NB4 (cell line): ENCODE results near the gene CHST5.

Experiments
- MYC ChIP-seq: IDR thresholded peaks from 2 replicates; pipeline ENCODE4 v1.6.1; 2011; ENCODE audit warnings: low read depth, low read length
- POLR2A ChIP-seq: IDR thresholded peaks from 2 replicates; pipeline ENCODE4 v1.6.1; 2011; ENCODE audit warnings: mild to moderate bottlenecking; ENCODE audit not compliant: insufficient read length; ENCODE audit errors: extremely low read depth
- TF ChIP-seq, protein P1 (sequence below): IDR thresholded peaks from one replicate; pipeline ENCODE4 v1.5.1; 2012; ENCODE audit warnings: low read depth, low read length
- TF ChIP-seq, protein P2 (sequence below): IDR thresholded peaks from 2 replicates; pipeline ENCODE4 v1.6.1; 2011; ENCODE audit warnings: low read depth, low read length

DNA sequence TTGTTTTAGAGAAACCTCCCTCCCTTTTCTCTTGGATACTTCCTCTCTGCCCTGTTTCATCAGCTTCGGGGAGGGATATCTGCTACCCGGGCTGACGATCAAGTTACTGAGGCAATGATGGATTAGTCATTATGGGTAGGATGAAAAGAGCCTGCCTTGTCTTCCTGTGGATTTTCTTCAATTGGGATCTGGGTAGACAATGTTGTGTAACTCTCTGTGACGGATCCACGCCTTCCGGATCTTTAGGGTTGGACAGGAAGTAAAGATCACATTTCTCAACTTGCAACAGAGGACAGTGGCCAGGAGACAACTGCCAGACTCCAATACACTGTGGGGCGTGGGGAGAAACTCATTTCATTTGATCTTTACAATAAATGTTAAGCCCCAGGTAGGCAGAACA lies 29.3 kb downstream of the CHST5 start:
- TF ChIP-seq, protein P1, sequence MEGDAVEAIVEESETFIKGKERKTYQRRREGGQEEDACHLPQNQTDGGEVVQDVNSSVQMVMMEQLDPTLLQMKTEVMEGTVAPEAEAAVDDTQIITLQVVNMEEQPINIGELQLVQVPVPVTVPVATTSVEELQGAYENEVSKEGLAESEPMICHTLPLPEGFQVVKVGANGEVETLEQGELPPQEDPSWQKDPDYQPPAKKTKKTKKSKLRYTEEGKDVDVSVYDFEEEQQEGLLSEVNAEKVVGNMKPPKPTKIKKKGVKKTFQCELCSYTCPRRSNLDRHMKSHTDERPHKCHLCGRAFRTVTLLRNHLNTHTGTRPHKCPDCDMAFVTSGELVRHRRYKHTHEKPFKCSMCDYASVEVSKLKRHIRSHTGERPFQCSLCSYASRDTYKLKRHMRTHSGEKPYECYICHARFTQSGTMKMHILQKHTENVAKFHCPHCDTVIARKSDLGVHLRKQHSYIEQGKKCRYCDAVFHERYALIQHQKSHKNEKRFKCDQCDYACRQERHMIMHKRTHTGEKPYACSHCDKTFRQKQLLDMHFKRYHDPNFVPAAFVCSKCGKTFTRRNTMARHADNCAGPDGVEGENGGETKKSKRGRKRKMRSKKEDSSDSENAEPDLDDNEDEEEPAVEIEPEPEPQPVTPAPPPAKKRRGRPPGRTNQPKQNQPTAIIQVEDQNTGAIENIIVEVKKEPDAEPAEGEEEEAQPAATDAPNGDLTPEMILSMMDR, result no peak
- TF ChIP-seq POLR2A (no peak), MYC (no peak)
- TF ChIP-seq, protein P2, sequence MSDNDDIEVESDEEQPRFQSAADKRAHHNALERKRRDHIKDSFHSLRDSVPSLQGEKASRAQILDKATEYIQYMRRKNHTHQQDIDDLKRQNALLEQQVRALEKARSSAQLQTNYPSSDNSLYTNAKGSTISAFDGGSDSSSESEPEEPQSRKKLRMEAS, result no peak
